ENCODE data around the gene KCNA4.

DNA sequence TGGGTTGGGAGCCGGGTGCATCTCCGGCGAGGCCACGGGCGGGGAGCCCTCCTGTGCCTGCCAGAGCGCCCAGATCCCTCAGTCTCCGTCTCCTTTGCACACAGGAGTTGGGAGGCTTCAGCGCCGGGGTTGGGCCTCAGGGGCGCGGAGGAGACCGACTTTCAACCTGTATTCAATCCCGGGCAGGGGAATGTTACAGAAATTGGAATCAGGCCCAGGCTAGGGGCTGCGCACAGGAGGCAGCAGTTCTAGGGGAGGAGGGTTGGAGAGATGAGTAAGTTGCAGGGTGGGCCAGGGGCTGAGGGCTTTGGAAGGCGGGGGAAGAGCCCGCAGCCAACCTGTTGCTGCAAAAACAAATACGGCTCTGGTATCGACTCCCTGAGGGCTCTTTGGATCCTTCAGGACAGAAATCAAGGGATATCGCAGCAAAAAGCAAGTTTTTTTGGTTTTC lies 640 bp upstream of the KCNA4 start:
- TF ChIP-seq, protein P1, sequence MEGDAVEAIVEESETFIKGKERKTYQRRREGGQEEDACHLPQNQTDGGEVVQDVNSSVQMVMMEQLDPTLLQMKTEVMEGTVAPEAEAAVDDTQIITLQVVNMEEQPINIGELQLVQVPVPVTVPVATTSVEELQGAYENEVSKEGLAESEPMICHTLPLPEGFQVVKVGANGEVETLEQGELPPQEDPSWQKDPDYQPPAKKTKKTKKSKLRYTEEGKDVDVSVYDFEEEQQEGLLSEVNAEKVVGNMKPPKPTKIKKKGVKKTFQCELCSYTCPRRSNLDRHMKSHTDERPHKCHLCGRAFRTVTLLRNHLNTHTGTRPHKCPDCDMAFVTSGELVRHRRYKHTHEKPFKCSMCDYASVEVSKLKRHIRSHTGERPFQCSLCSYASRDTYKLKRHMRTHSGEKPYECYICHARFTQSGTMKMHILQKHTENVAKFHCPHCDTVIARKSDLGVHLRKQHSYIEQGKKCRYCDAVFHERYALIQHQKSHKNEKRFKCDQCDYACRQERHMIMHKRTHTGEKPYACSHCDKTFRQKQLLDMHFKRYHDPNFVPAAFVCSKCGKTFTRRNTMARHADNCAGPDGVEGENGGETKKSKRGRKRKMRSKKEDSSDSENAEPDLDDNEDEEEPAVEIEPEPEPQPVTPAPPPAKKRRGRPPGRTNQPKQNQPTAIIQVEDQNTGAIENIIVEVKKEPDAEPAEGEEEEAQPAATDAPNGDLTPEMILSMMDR (IDR thresholded peaks at IDR 0.05) = no peak
- TF ChIP-seq POLR2AphosphoS5 (IDR thresholded peaks at IDR 0.05) (no peak), POLR2A (IDR thresholded peaks at IDR 0.05) (no peak)
